WTC11 (cell line): ENCODE results near the gene GPC5. TPM values are rescaled to one million over a fixed set of nuclear protein-coding genes. Genes with fewer than 3 reads are reported as not detected.

Experiments
- ATAC-seq: fragments of 200-7000 bp; cut with Tn5 transposase; 2 replicates; pipeline ENCODE4 v1.10.0; 2021; ENCODE audit warnings: mild to moderate bottlenecking, moderate library complexity
- CTCF ChIA-PET: fragments of 300-600 bp; sonication (Branson Sonifier 250); formaldehyde crosslinking; loops from one replicate; lab custom pipeline; 2021; ENCODE audit warnings: antibody characterized with exemption; lab: Charles Lee
- POLR2A ChIA-PET: fragments of 350-600 bp; sonication (Branson Sonifier 250); formaldehyde crosslinking; loops from one replicate; lab custom pipeline; 2021; ENCODE audit warnings: antibody characterized with exemption; lab: Charles Lee
- DNase-seq: peaks from one replicate; pipeline ENCODE4 v3.0.0; 2021; ENCODE audit warnings: low spot score
- H3K27ac Mint-ChIP-seq: 2 replicates; pipeline ENCODE4 v1.8.0; 2021; ENCODE audit warnings: mixed read lengths
- H3K27me3 Mint-ChIP-seq: 2 replicates; pipeline ENCODE4 v1.8.0; 2021; ENCODE audit warnings: low read depth, mild to moderate bottlenecking, moderate library complexity, mixed read lengths
- H3K36me3 Mint-ChIP-seq: 2 replicates; pipeline ENCODE4 v1.8.0; 2021; ENCODE audit warnings: mixed read lengths
- H3K4me1 Mint-ChIP-seq: 2 replicates; pipeline ENCODE4 v1.8.0; 2022; ENCODE audit warnings: mixed read lengths
- H3K4me3 Mint-ChIP-seq: 2 replicates; pipeline ENCODE4 v1.8.0; 2021; ENCODE audit warnings: mild to moderate bottlenecking, moderate library complexity, mixed read lengths
- H3K9me3 Mint-ChIP-seq: 2 replicates; pipeline ENCODE4 v1.8.0; 2021; ENCODE audit warnings: mixed read lengths
- CBFB ChIP-seq: sonication (generic); formaldehyde crosslinking; IDR thresholded peaks from 2 replicates; pipeline ENCODE4 v1.8.1; 2022; ENCODE audit warnings: mild to moderate bottlenecking, low read depth, missing genetic modification reagents
- EMX1 ChIP-seq: fragments of 250-450 bp; sonication (Bioruptor Pico); IDR thresholded peaks from 2 replicates; pipeline ENCODE4 v1.8.0; 2021; ENCODE audit warnings: mild to moderate bottlenecking
- FOXJ3 ChIP-seq: sonication (generic); formaldehyde crosslinking; IDR thresholded peaks from 2 replicates; pipeline ENCODE4 v1.9.0; 2021; ENCODE audit warnings: missing genetic modification reagents, mild to moderate bottlenecking, borderline replicate concordance
- GTF2I ChIP-seq: fragments of 250-450 bp; sonication (Bioruptor Pico); conservative IDR thresholded peaks from 2 replicates; pipeline ENCODE4 v1.4.0; 2021; ENCODE audit warnings: mild to moderate bottlenecking
- NR2C2 ChIP-seq: sonication (generic); formaldehyde crosslinking; IDR thresholded peaks from 2 replicates; pipeline ENCODE4 v1.8.0; 2022; ENCODE audit warnings: mild to moderate bottlenecking, missing genetic modification reagents
- SOX15 ChIP-seq: fragments of 250-450 bp; sonication (Bioruptor Pico); IDR thresholded peaks from 2 replicates; pipeline ENCODE4 v1.9.0; 2021; ENCODE audit warnings: mild to moderate bottlenecking
- ZNF423 ChIP-seq: fragments of 250-450 bp; sonication (Bioruptor Pico); IDR thresholded peaks from 2 replicates; pipeline ENCODE4 v2.1.2; 2022; ENCODE audit warnings: mild to moderate bottlenecking, moderate library complexity
- total RNA-seq: library from RNA; stranded (reverse); gene quantifications from 3 replicates; pipeline ENCODE4 v1.2.3, GENCODE V29; 2021
- TF ChIP-seq, protein P1 (sequence below): sonication (generic); formaldehyde crosslinking; conservative IDR thresholded peaks from 2 replicates; pipeline ENCODE4 v1.8.1; 2023; ENCODE audit warnings: mild to moderate bottlenecking, low read depth, missing genetic modification reagents, moderate library complexity
- TF ChIP-seq, protein P2 (sequence below): sonication (generic); formaldehyde crosslinking; IDR thresholded peaks from 2 replicates; pipeline ENCODE4 v1.8.1; 2022; ENCODE audit warnings: missing genetic modification reagents, borderline replicate concordance
- TF ChIP-seq, protein P3 (sequence below): sonication (generic); formaldehyde crosslinking; IDR thresholded peaks from 2 replicates; pipeline ENCODE4 v1.8.0; 2023; ENCODE audit warnings: missing genetic modification reagents, mild to moderate bottlenecking, borderline replicate concordance
- TF ChIP-seq, protein P4 (sequence below): fragments of 250-450 bp; sonication (Bioruptor Pico); IDR thresholded peaks from 2 replicates; pipeline ENCODE4 v1.9.0; 2021; ENCODE audit warnings: moderate library complexity, mild to moderate bottlenecking, inconsistent platforms, borderline replicate concordance
- TF ChIP-seq, protein P5 (sequence below): sonication (generic); formaldehyde crosslinking; IDR thresholded peaks from 2 replicates; pipeline ENCODE4 v1.8.0; 2022; ENCODE audit warnings: mild to moderate bottlenecking, missing genetic modification reagents
- TF ChIP-seq, protein P6 (sequence below): fragments of 200-600 bp; IDR thresholded peaks from 2 replicates; pipeline ENCODE4 v1.8.0; 2022; ENCODE audit warnings: antibody characterized with exemption

The GPC5 gene
- total RNA-seq, 1 experiment from 2014 or later, result 0.46 TPM

DNA sequence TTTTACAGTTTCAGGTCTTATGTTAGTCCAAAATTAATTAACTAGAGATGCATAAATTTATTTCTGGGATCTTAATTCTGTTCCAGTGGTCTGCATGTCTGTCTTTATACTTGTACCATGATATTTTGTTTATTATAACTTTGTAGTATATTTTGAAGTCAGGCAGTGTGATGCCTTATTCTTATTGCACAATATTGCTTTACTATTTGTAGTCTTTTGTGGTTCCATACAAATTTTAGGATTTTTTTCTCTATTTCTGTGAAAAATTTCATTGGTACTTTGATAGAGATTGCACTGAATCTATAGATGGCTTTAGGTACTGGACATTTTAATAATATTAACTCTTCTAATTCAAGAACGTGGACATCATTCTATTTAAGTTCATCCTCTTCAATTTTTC is 304.0 kb downstream of the GPC5 start:
- TF ChIP-seq, protein P1, sequence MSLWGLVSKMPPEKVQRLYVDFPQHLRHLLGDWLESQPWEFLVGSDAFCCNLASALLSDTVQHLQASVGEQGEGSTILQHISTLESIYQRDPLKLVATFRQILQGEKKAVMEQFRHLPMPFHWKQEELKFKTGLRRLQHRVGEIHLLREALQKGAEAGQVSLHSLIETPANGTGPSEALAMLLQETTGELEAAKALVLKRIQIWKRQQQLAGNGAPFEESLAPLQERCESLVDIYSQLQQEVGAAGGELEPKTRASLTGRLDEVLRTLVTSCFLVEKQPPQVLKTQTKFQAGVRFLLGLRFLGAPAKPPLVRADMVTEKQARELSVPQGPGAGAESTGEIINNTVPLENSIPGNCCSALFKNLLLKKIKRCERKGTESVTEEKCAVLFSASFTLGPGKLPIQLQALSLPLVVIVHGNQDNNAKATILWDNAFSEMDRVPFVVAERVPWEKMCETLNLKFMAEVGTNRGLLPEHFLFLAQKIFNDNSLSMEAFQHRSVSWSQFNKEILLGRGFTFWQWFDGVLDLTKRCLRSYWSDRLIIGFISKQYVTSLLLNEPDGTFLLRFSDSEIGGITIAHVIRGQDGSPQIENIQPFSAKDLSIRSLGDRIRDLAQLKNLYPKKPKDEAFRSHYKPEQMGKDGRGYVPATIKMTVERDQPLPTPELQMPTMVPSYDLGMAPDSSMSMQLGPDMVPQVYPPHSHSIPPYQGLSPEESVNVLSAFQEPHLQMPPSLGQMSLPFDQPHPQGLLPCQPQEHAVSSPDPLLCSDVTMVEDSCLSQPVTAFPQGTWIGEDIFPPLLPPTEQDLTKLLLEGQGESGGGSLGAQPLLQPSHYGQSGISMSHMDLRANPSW, result no peak
- TF ChIP-seq, protein P2, sequence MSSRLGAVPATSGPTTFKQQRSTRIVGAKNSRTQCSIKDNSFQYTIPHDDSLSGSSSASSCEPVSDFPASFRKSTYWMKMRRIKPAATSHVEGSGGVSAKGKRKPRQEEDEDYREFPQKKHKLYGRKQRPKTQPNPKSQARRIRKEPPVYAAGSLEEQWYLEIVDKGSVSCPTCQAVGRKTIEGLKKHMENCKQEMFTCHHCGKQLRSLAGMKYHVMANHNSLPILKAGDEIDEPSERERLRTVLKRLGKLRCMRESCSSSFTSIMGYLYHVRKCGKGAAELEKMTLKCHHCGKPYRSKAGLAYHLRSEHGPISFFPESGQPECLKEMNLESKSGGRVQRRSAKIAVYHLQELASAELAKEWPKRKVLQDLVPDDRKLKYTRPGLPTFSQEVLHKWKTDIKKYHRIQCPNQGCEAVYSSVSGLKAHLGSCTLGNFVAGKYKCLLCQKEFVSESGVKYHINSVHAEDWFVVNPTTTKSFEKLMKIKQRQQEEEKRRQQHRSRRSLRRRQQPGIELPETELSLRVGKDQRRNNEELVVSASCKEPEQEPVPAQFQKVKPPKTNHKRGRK (CRISPR knock-in tag), result no peak
- TF ChIP-seq, protein P3, sequence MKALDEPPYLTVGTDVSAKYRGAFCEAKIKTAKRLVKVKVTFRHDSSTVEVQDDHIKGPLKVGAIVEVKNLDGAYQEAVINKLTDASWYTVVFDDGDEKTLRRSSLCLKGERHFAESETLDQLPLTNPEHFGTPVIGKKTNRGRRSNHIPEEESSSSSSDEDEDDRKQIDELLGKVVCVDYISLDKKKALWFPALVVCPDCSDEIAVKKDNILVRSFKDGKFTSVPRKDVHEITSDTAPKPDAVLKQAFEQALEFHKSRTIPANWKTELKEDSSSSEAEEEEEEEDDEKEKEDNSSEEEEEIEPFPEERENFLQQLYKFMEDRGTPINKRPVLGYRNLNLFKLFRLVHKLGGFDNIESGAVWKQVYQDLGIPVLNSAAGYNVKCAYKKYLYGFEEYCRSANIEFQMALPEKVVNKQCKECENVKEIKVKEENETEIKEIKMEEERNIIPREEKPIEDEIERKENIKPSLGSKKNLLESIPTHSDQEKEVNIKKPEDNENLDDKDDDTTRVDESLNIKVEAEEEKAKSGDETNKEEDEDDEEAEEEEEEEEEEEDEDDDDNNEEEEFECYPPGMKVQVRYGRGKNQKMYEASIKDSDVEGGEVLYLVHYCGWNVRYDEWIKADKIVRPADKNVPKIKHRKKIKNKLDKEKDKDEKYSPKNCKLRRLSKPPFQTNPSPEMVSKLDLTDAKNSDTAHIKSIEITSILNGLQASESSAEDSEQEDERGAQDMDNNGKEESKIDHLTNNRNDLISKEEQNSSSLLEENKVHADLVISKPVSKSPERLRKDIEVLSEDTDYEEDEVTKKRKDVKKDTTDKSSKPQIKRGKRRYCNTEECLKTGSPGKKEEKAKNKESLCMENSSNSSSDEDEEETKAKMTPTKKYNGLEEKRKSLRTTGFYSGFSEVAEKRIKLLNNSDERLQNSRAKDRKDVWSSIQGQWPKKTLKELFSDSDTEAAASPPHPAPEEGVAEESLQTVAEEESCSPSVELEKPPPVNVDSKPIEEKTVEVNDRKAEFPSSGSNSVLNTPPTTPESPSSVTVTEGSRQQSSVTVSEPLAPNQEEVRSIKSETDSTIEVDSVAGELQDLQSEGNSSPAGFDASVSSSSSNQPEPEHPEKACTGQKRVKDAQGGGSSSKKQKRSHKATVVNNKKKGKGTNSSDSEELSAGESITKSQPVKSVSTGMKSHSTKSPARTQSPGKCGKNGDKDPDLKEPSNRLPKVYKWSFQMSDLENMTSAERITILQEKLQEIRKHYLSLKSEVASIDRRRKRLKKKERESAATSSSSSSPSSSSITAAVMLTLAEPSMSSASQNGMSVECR (CRISPR knock-in tag), result no peak
- Mint-ChIP-seq H3K36me3 (no peaks in the 10 kb centered on the region), H3K27ac (no peak overlapping the region), H3K4me1 (no peaks in the 10 kb centered on the region), H3K4me3 (no peak overlapping the region), H3K9me3 (peaks cover 7% of the 10 kb centered on the region; the same call in 1 of the 2 replicates), H3K27me3 (no peaks in the 10 kb centered on the region)
- DNase-seq (no peak), ATAC-seq (no peak)
- POLR2A ChIA-PET, result no interaction called here
- CTCF ChIA-PET, result no interaction called here

DNA sequence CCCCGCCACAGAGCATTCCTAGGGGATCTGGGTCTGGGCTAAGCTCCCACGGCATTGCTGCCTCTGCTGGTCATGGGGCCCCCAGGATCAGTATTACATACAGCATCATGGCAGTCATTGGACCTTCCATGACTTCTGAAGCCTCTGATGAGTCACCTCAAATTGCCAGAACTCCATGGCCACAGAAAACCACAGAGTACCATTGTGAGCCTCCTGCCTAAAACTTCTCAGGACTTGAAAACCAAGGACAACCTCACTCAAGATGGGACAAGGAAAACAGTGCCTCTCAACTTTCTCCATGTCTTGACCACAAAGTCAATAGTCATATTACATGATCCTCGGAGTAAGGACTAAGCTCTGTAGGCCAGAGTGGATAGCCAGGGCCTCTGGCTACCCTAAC is 306.0 kb downstream of the GPC5 start:
- POLR2A ChIA-PET, result no interaction called here
- Mint-ChIP-seq H3K27ac (no peak overlapping the region), H3K9me3 (peaks cover 7% of the 10 kb centered on the region; the same call in 1 of the 2 replicates), H3K27me3 (no peaks in the 10 kb centered on the region), H3K36me3 (no peaks in the 10 kb centered on the region), H3K4me1 (no peaks in the 10 kb centered on the region), H3K4me3 (no peak overlapping the region)
- CTCF ChIA-PET, result no interaction called here
- ATAC-seq, result no peak
- TF ChIP-seq SOX15 (CRISPR knock-in tag) (no peak), EMX1 (CRISPR knock-in tag) (no peak), ZNF423 (CRISPR knock-in tag) (no peak), CBFB (CRISPR knock-in tag) (no peak)
- TF ChIP-seq, protein P4, sequence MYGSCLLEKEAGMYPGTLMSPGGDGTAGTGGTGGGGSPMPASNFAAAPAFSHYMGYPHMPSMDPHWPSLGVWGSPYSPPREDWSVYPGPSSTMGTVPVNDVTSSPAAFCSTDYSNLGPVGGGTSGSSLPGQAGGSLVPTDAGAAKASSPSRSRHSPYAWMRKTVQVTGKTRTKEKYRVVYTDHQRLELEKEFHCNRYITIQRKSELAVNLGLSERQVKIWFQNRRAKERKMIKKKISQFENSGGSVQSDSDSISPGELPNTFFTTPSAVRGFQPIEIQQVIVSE (CRISPR knock-in tag), result no peak
- TF ChIP-seq, protein P5, sequence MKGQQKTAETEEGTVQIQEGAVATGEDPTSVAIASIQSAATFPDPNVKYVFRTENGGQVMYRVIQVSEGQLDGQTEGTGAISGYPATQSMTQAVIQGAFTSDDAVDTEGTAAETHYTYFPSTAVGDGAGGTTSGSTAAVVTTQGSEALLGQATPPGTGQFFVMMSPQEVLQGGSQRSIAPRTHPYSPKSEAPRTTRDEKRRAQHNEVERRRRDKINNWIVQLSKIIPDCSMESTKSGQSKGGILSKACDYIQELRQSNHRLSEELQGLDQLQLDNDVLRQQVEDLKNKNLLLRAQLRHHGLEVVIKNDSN (CRISPR knock-in tag), result no peak
- no peak for DNase-seq

DNA sequence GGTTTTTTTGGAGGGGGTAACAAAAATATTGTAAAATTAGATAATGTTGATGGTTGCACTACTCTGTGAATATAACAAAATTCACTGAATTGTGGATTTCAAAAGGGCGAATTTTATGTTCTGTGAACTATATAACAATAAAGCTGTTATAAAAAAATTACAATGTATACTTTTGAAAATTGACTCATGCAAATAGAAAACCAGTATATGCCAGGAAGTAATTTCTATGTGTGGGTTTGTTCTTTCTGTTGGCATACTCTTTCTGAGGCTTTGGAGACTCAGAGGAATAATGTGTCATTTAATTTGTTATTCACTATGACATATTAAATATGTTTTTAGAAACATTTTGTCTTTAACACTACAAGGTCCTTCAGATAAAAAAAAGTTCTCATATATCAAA is 310.1 kb downstream of the GPC5 start:
- H3K27ac Mint-ChIP-seq, result no peak overlapping the region
- no peak overlapping the region for H3K4me3 Mint-ChIP-seq
- H3K36me3 Mint-ChIP-seq, result no peaks in the 10 kb centered on the region
- H3K4me1 Mint-ChIP-seq, result no peaks in the 10 kb centered on the region
- ChIA-PET POLR2A (no interaction called here), CTCF (interaction anchor here (0.7 kb wide), 1 partner anchor 13 kb away, joined by 3 read pairs; no protein-coding TSS in a partner anchor)
- ATAC-seq (no peak), DNase-seq (no peak)
- H3K27me3 Mint-ChIP-seq, result no peaks in the 10 kb centered on the region
- TF ChIP-seq, protein P3 (CRISPR knock-in tag), result no peak
- TF ChIP-seq NR2C2 (CRISPR knock-in tag) (no peak), GTF2I (CRISPR knock-in tag) (no peak), FOXJ3 (CRISPR knock-in tag) (no peak)
- TF ChIP-seq, protein P6, sequence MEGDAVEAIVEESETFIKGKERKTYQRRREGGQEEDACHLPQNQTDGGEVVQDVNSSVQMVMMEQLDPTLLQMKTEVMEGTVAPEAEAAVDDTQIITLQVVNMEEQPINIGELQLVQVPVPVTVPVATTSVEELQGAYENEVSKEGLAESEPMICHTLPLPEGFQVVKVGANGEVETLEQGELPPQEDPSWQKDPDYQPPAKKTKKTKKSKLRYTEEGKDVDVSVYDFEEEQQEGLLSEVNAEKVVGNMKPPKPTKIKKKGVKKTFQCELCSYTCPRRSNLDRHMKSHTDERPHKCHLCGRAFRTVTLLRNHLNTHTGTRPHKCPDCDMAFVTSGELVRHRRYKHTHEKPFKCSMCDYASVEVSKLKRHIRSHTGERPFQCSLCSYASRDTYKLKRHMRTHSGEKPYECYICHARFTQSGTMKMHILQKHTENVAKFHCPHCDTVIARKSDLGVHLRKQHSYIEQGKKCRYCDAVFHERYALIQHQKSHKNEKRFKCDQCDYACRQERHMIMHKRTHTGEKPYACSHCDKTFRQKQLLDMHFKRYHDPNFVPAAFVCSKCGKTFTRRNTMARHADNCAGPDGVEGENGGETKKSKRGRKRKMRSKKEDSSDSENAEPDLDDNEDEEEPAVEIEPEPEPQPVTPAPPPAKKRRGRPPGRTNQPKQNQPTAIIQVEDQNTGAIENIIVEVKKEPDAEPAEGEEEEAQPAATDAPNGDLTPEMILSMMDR, result no peak
- TF ChIP-seq, all 79 proteins: peak for 0
- peaks cover 7% of the 10 kb centered on the region; the same call in 1 of the 2 replicates for H3K9me3 Mint-ChIP-seq
